HEK293 (cell line): Measurements from ENCODE around the gene INHBA.

Experiments
- CTCF ChIA-PET: fragments of 350-600 bp; formaldehyde crosslinking; extraction: SDS; loops from one replicate; lab custom pipeline; 2021; ENCODE audit warnings: antibody characterized with exemption; lab: Yijun Ruan, JAX
- POLR2A ChIA-PET: fragments of 300-600 bp; formaldehyde crosslinking; extraction: SDS; loops from one replicate; lab custom pipeline; 2020; ENCODE audit warnings: antibody characterized with exemption, inconsistent platforms; lab: Yijun Ruan, JAX
- H3K27ac ChIP-seq: fragments of 200-500 bp; sonication (Bioruptor generic); 2 replicates; pipeline ENCODE4 v1.5.1; 2014; ENCODE audit warnings: low read depth, low read length, control low read depth, inconsistent platforms; ENCODE audit errors: extremely low read depth
- H3K36me3 ChIP-seq, 2 experiments: fragments of 200-500 bp in 1 of 2; sonication (Bioruptor generic) in 1 of 2; 1 replicate in 1 of 2; 2 replicates in 1 of 2; pipeline ENCODE4 v1.5.1; 2014 to 2017; ENCODE audit warnings: inconsistent platforms in 2 of 2, low read length in 2 of 2; ENCODE audit not compliant: control insufficient read depth in 2 of 2, insufficient read depth in 1 of 2
- H3K4me1 ChIP-seq: fragments of 200-500 bp; sonication (Bioruptor generic); 2 replicates; pipeline ENCODE4 v1.5.1; 2014; ENCODE audit warnings: mild to moderate bottlenecking, low read length, inconsistent platforms; ENCODE audit not compliant: control insufficient read depth, insufficient read depth
- H3K4me3 ChIP-seq: 2 replicates; pipeline ENCODE4 v1.5.1; 2011; ENCODE audit warnings: low read depth, mild to moderate bottlenecking, control low read depth, low read length, moderate library complexity
- H3K9me3 ChIP-seq: fragments of 200-500 bp; sonication (Bioruptor generic); 2 replicates; pipeline ENCODE4 v1.5.1; 2014; ENCODE audit warnings: low read depth, low read length, inconsistent platforms; ENCODE audit not compliant: control insufficient read depth, insufficient read depth
- RBAK ChIP-seq: fragments of 450-650 bp; formaldehyde crosslinking; IDR thresholded peaks from 2 replicates; pipeline ENCODE4 v1.5.1; 2016; ENCODE audit warnings: missing biosample characterization, missing genetic modification characterization
- SALL2 ChIP-seq: fragments of 450-650 bp; formaldehyde crosslinking; IDR thresholded peaks from 2 replicates; pipeline ENCODE4 v1.5.0; 2017; ENCODE audit warnings: missing biosample characterization, mild to moderate bottlenecking, missing genetic modification characterization, borderline replicate concordance
- SETDB1 ChIP-seq: IDR thresholded peaks from one replicate; pipeline ENCODE4 v1.6.1; 2017; ENCODE audit warnings: mild to moderate bottlenecking, low read length, moderate library complexity, mixed read lengths; ENCODE audit not compliant: insufficient read length
- SP2 ChIP-seq: fragments of 450-650 bp; formaldehyde crosslinking; IDR thresholded peaks from 2 replicates; pipeline ENCODE4 v1.5.1; 2016; ENCODE audit warnings: missing biosample characterization, missing genetic modification characterization
- ZBTB17 ChIP-seq: fragments of 450-650 bp; formaldehyde crosslinking; IDR thresholded peaks from 2 replicates; pipeline ENCODE4 v1.5.1; 2016; ENCODE audit warnings: missing biosample characterization, missing genetic modification characterization
- ZBTB20 ChIP-seq: fragments of 450-650 bp; formaldehyde crosslinking; IDR thresholded peaks from 2 replicates; pipeline ENCODE4 v1.5.1; 2016; ENCODE audit warnings: missing biosample characterization, missing genetic modification characterization
- ZIC2 ChIP-seq: fragments of 450-650 bp; formaldehyde crosslinking; IDR thresholded peaks from 2 replicates; pipeline ENCODE4 v1.5.1; 2016; ENCODE audit warnings: missing biosample characterization, missing genetic modification characterization
- ZNF114 ChIP-seq: fragments of 450-650 bp; formaldehyde crosslinking; IDR thresholded peaks from 2 replicates; pipeline ENCODE4 v1.5.0; 2017; ENCODE audit warnings: missing biosample characterization, missing genetic modification characterization
- ZNF121 ChIP-seq: fragments of 450-650 bp; formaldehyde crosslinking; IDR thresholded peaks from 2 replicates; pipeline ENCODE4 v1.5.1; 2016; ENCODE audit warnings: missing biosample characterization, missing genetic modification characterization
- ZNF132 ChIP-seq: fragments of 450-650 bp; formaldehyde crosslinking; IDR thresholded peaks from 2 replicates; pipeline ENCODE4 v1.5.1; 2017; ENCODE audit warnings: missing biosample characterization, missing genetic modification characterization, borderline replicate concordance
- ZNF16 ChIP-seq: fragments of 450-650 bp; formaldehyde crosslinking; IDR thresholded peaks from 2 replicates; pipeline ENCODE4 v1.5.1; 2016; ENCODE audit warnings: low read depth, missing biosample characterization, missing genetic modification characterization
- ZNF248 ChIP-seq: fragments of 450-650 bp; formaldehyde crosslinking; IDR thresholded peaks from 2 replicates; pipeline ENCODE4 v1.5.1; 2017; ENCODE audit warnings: missing biosample characterization, missing genetic modification characterization
- ZNF302 ChIP-seq: fragments of 450-650 bp; formaldehyde crosslinking; IDR thresholded peaks from 2 replicates; pipeline ENCODE4 v1.5.1; 2016; ENCODE audit warnings: missing biosample characterization, missing genetic modification characterization, low read depth
- ZNF324 ChIP-seq: fragments of 450-650 bp; formaldehyde crosslinking; IDR thresholded peaks from 2 replicates; pipeline ENCODE4 v1.5.1; 2016; ENCODE audit warnings: missing biosample characterization, missing genetic modification characterization
- ZNF366 ChIP-seq: fragments of 450-650 bp; formaldehyde crosslinking; conservative IDR thresholded peaks from 2 replicates; pipeline ENCODE4 v1.5.1; 2016; ENCODE audit warnings: missing biosample characterization, missing genetic modification characterization
- ZNF404 ChIP-seq: fragments of 450-650 bp; formaldehyde crosslinking; IDR thresholded peaks from 2 replicates; pipeline ENCODE4 v1.5.1; 2017; ENCODE audit warnings: missing biosample characterization, missing genetic modification characterization
- ZNF426 ChIP-seq: fragments of 450-650 bp; formaldehyde crosslinking; IDR thresholded peaks from 2 replicates; pipeline ENCODE4 v1.5.1; 2017; ENCODE audit warnings: missing biosample characterization, missing genetic modification characterization, mild to moderate bottlenecking, inconsistent platforms, moderate library complexity
- ZNF544 ChIP-seq: fragments of 450-650 bp; formaldehyde crosslinking; IDR thresholded peaks from 2 replicates; pipeline ENCODE4 v1.5.0; 2017; ENCODE audit warnings: missing biosample characterization, missing genetic modification characterization
- ZNF558 ChIP-seq: fragments of 450-650 bp; formaldehyde crosslinking; IDR thresholded peaks from 2 replicates; pipeline ENCODE4 v1.5.1; 2016; ENCODE audit warnings: missing biosample characterization, missing genetic modification characterization
- ZNF596 ChIP-seq: fragments of 450-650 bp; IDR thresholded peaks from 2 replicates; pipeline ENCODE4 v1.5.0; 2018; ENCODE audit warnings: missing biosample characterization, mild to moderate bottlenecking, missing genetic modification characterization, moderate library complexity
- ZNF629 ChIP-seq: fragments of 450-650 bp; formaldehyde crosslinking; IDR thresholded peaks from 2 replicates; pipeline ENCODE4 v1.5.1; 2017; ENCODE audit warnings: missing biosample characterization, missing genetic modification characterization
- ZNF654 ChIP-seq: fragments of 450-650 bp; formaldehyde crosslinking; IDR thresholded peaks from 2 replicates; pipeline ENCODE4 v1.5.1; 2016; ENCODE audit warnings: low read depth, missing biosample characterization, missing genetic modification characterization
- ZNF664 ChIP-seq: fragments of 450-650 bp; formaldehyde crosslinking; IDR thresholded peaks from 2 replicates; pipeline ENCODE4 v1.5.1; 2016; ENCODE audit warnings: missing biosample characterization, missing genetic modification characterization
- ZNF670 ChIP-seq: fragments of 450-650 bp; formaldehyde crosslinking; IDR thresholded peaks from 2 replicates; pipeline ENCODE4 v1.5.1; 2016; ENCODE audit warnings: missing biosample characterization, missing genetic modification characterization, low read depth
- ZNF707 ChIP-seq: fragments of 450-650 bp; formaldehyde crosslinking; IDR thresholded peaks from 2 replicates; pipeline ENCODE4 v1.5.1; 2016; ENCODE audit warnings: missing biosample characterization, missing genetic modification characterization
- ZNF791 ChIP-seq: fragments of 450-650 bp; formaldehyde crosslinking; IDR thresholded peaks from 2 replicates; pipeline ENCODE4 v1.5.1; 2016; ENCODE audit warnings: missing biosample characterization, missing genetic modification characterization
- ZNF830 ChIP-seq: fragments of 450-650 bp; IDR thresholded peaks from 2 replicates; pipeline ENCODE4 v1.5.0; 2018; ENCODE audit warnings: missing biosample characterization, missing genetic modification characterization, low read depth, mild to moderate bottlenecking, moderate library complexity
- ZSCAN23 ChIP-seq: fragments of 450-650 bp; formaldehyde crosslinking; IDR thresholded peaks from 2 replicates; pipeline ENCODE4 v1.5.1; 2016; ENCODE audit warnings: missing biosample characterization, missing genetic modification characterization
- ZXDB ChIP-seq: fragments of 450-650 bp; formaldehyde crosslinking; IDR thresholded peaks from 2 replicates; pipeline ENCODE4 v1.5.1; 2016; ENCODE audit warnings: missing biosample characterization, missing genetic modification characterization
- TF ChIP-seq, protein P1 (sequence below): fragments of 450-650 bp; formaldehyde crosslinking; IDR thresholded peaks from 2 replicates; pipeline ENCODE4 v1.5.1; 2016; ENCODE audit warnings: missing biosample characterization, missing genetic modification characterization
- TF ChIP-seq, protein P2 (sequence below): fragments of 450-650 bp; formaldehyde crosslinking; IDR thresholded peaks from 2 replicates; pipeline ENCODE4 v1.5.1; 2016; ENCODE audit warnings: missing biosample characterization, missing genetic modification characterization
- TF ChIP-seq, protein P3 (sequence below): fragments of 450-650 bp; formaldehyde crosslinking; IDR thresholded peaks from 2 replicates; pipeline ENCODE4 v1.5.1; 2017; ENCODE audit warnings: missing biosample characterization, mild to moderate bottlenecking, missing genetic modification characterization, moderate library complexity
- TF ChIP-seq, protein P4 (sequence below): fragments of 450-650 bp; formaldehyde crosslinking; IDR thresholded peaks from 2 replicates; pipeline ENCODE4 v1.5.1; 2016; ENCODE audit warnings: missing biosample characterization, missing genetic modification characterization

INHBA gene

DNA sequence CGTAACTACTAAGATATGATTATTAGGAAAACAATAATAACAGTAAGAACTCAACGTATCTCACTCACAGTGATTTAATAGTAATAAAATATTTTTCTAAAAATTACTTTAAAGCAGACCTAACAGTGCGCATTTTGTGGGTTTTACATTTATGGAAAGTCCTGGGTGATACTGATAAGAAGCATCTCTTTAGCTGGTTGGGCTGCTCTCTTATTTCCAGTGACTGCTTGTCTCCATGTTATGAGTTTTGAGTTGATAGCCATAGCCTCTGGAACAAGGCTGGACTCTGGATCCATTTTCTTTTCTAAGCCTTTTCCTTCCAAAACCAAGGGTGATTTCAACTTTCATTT, 29.5 kb upstream of the INHBA start:
- Histone ChIP-seq H3K4me3 (no peak overlapping the region), H3K9me3 (no peaks in the 10 kb centered on the region), H3K36me3 (no peaks in the 10 kb centered on the region), H3K27ac (no peak overlapping the region), H3K4me1 (peaks cover 8% of the 10 kb centered on the region; the same call in 1 of the 2 replicates)
- ChIA-PET CTCF (interaction anchor here (0.6 to 1.6 kb wide), 5 partner anchors 17 to 1517 kb away, joined by 3 to 5 read pairs (median 3); no protein-coding TSS in a partner anchor), POLR2A (no interaction called here)
- TF ChIP-seq ZNF426 (tag by site-specific recombination): no peak
- TF ChIP-seq SETDB1: no peak
- no peak for TF ChIP-seq ZNF558 (tag by site-specific recombination)
- no peak for TF ChIP-seq ZNF791 (tag by site-specific recombination)
- TF ChIP-seq, protein P1, sequence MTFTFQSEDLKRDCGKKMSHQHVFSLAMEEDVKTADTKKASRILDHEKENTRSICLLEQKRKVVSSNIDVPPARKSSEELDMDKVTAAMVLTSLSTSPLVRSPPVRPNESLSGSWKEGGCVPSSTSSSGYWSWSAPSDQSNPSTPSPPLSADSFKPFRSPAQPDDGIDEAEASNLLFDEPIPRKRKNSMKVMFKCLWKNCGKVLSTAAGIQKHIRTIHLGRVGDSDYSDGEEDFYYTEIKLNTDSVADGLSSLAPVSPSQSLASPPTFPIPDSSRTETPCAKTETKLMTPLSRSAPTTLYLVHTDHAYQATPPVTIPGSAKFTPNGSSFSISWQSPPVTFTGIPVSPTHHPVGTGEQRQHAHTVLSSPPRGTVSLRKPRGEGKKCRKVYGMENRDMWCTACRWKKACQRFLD (tag by site-specific recombination): no peak
- TF ChIP-seq ZBTB17 (tag by site-specific recombination): no peak
- TF ChIP-seq, protein P2, sequence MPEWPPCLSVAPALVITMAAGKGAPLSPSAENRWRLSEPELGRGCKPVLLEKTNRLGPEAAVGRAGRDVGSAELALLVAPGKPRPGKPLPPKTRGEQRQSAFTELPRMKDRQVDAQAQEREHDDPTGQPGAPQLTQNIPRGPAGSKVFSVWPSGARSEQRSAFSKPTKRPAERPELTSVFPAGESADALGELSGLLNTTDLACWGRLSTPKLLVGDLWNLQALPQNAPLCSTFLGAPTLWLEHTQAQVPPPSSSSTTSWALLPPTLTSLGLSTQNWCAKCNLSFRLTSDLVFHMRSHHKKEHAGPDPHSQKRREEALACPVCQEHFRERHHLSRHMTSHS (tag by site-specific recombination): no peak
- no peak for TF ChIP-seq ZNF324
- TF ChIP-seq ZNF114: no peak
- TF ChIP-seq ZSCAN23 (tag by site-specific recombination): no peak
- no peak for TF ChIP-seq ZNF596 (tag by site-specific recombination)
- TF ChIP-seq RBAK (tag by site-specific recombination): no peak
- TF ChIP-seq ZBTB20 (tag by site-specific recombination): no peak
- TF ChIP-seq, protein P3, sequence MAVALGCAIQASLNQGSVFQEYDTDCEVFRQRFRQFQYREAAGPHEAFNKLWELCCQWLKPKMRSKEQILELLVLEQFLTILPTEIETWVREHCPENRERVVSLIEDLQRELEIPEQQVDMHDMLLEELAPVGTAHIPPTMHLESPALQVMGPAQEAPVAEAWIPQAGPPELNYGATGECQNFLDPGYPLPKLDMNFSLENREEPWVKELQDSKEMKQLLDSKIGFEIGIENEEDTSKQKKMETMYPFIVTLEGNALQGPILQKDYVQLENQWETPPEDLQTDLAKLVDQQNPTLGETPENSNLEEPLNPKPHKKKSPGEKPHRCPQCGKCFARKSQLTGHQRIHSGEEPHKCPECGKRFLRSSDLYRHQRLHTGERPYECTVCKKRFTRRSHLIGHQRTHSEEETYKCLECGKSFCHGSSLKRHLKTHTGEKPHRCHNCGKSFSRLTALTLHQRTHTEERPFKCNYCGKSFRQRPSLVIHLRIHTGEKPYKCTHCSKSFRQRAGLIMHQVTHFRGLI (tag by site-specific recombination): no peak
- TF ChIP-seq ZNF121 (tag by site-specific recombination): no peak
- no peak for TF ChIP-seq ZNF16
- TF ChIP-seq ZNF670 (tag by site-specific recombination): no peak

DNA sequence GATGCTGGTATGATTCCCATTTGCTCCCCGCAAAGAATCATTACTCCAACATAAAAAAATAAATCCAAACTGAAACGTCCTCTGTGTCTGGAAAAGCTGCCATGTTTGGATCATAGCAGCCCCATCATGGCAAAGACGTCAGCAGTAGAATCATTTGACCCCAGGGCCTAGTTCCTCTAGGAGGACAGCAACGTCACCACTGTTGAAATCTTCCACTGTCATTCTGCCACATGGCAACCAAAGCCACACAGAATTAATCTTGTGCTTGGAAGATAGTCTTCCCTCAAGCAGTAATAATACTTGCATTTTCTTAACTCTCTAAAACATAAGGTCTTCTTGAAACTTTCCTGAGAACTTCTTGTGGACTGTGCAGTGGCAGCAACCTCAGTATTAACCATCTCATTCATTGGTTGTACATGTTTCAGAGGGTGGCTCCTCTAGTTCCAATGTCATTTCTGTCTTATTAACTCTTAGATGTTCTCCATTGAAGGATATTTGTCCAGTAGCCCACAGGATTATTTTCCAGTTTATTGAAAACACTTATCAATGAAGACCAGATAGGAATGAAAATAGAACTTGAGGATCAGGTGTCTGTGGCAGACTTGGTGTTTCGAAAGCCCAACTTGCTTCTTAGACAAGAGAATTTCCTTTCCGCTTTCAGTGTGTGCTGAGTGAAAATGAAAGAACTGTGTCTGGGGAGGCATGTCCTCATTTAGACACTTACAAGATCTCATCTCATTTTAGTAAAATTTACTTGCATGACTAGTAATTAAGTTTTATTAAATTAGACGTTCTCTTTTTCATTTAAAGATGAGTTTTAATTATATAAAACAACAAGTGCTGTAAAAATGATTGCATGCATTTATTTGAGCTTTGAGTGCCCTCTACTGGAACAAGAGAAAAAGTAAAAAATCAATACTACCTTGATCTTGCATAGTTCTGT, 28.9 kb upstream of the INHBA start:
- no peak overlapping the region for H3K27ac ChIP-seq
- TF ChIP-seq SALL2 (tag by site-specific recombination) (no peak), ZNF544 (no peak), ZNF707 (tag by site-specific recombination) (no peak), ZNF132 (no peak), ZNF366 (tag by site-specific recombination) (no peak), ZNF302 (tag by site-specific recombination) (no peak), ZXDB (tag by site-specific recombination) (no peak), ZNF248 (no peak), SP2 (tag by site-specific recombination) (no peak), ZIC2 (tag by site-specific recombination) (no peak), ZNF664 (tag by site-specific recombination) (no peak), ZNF654 (peak; percentile 65), ZNF830 (tag by site-specific recombination) (no peak), ZNF404 (tag by site-specific recombination) (no peak), ZNF629 (tag by site-specific recombination) (no peak)
- TF ChIP-seq, protein P4, sequence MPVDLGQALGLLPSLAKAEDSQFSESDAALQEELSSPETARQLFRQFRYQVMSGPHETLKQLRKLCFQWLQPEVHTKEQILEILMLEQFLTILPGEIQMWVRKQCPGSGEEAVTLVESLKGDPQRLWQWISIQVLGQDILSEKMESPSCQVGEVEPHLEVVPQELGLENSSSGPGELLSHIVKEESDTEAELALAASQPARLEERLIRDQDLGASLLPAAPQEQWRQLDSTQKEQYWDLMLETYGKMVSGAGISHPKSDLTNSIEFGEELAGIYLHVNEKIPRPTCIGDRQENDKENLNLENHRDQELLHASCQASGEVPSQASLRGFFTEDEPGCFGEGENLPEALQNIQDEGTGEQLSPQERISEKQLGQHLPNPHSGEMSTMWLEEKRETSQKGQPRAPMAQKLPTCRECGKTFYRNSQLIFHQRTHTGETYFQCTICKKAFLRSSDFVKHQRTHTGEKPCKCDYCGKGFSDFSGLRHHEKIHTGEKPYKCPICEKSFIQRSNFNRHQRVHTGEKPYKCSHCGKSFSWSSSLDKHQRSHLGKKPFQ (tag by site-specific recombination): no peak

More for the DNA sequence above, 28.9 kb upstream of the INHBA start:
- Histone ChIP-seq H3K36me3 (no peaks in the 10 kb centered on the region), H3K4me3 (no peak overlapping the region), H3K4me1 (peaks cover 8% of the 10 kb centered on the region; the same call in 1 of the 2 replicates), H3K9me3 (no peaks in the 10 kb centered on the region)
- ChIA-PET CTCF (interaction anchor here (0.6 to 1.6 kb wide), 8 partner anchors 10 to 1633 kb away, joined by 3 to 5 read pairs (median 3); no protein-coding TSS in a partner anchor), POLR2A (no interaction called here)
